Retinal pigment epithelial cell (primary cell): ENCODE results near the gene IL6.
"Not testable (repeated sequence)": the region's sequence is repeated elsewhere in the genome, so short reads cannot be mapped to it uniquely, and the experiment has no call there.

Source experiments
- DNase-seq: peaks from one replicate; pipeline ENCODE4 v3.0.0-alpha.2; 2010; ENCODE audit warnings: low read depth
- H3K4me3 ChIP-seq: 2 replicates; pipeline ENCODE4 v1.5.1; 2011; ENCODE audit warnings: mild to moderate bottlenecking, low read length, control low read depth, moderate library complexity
- TF ChIP-seq, protein P1 (sequence below): conservative IDR thresholded peaks from 2 replicates; pipeline ENCODE4 v1.5.1; 2011; ENCODE audit warnings: low read depth, low read length, control low read depth, inconsistent platforms

Gene IL6

GRCh38 chr7:22697876-22698606 lies 29.0 kb upstream of the IL6 start:
- TF ChIP-seq, protein P1, sequence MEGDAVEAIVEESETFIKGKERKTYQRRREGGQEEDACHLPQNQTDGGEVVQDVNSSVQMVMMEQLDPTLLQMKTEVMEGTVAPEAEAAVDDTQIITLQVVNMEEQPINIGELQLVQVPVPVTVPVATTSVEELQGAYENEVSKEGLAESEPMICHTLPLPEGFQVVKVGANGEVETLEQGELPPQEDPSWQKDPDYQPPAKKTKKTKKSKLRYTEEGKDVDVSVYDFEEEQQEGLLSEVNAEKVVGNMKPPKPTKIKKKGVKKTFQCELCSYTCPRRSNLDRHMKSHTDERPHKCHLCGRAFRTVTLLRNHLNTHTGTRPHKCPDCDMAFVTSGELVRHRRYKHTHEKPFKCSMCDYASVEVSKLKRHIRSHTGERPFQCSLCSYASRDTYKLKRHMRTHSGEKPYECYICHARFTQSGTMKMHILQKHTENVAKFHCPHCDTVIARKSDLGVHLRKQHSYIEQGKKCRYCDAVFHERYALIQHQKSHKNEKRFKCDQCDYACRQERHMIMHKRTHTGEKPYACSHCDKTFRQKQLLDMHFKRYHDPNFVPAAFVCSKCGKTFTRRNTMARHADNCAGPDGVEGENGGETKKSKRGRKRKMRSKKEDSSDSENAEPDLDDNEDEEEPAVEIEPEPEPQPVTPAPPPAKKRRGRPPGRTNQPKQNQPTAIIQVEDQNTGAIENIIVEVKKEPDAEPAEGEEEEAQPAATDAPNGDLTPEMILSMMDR, result no peak
- no peak overlapping the region for H3K4me3 ChIP-seq
- DNase-seq, result no peak

DNA sequence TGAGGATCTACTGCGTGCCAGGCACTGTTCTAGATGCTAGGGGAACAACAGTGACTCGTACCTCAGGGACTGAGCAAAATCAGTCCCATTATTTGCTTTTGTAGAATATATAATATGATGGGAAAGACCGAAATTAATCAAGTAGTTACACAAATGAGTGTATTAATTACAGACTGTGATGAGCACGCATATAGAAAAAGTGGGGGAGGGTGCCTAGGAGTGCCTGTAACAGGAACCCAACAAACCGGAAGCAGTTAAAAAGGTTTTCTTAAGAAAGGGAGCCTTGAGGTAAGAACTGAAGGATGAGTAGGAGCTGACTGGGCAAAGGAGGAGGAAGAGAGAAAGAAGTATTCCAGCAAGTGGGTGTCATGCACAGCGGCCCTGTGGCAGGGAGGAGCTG lies 28.2 kb upstream of the IL6 start:
- no peak for DNase-seq
- TF ChIP-seq, protein P1, result no peak
- no peak overlapping the region for H3K4me3 ChIP-seq

DNA sequence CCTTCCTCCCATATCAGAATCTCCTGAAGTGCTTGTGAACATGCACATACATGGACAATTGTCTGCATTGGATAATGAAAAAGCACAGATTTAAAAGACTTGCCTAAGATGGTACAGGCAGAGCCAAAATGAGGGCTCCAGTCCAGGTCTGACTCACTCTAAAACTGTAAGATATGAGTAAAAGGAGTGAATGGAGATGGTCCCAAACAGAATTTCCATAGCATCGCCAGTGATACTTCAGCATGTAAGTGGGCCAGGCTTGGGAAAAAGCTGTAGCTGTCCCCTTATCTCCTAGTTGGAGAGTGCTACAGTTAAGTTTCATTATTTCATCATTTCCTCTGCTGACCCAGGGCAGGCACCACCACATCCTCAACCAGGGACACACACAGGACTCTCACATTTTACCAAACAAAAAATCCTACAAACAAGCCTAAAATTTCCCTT lies 26.4 kb upstream of the IL6 start:
- DNase-seq, result no peak
- TF ChIP-seq, protein P1, result no peak
- no peak overlapping the region for H3K4me3 ChIP-seq

DNA sequence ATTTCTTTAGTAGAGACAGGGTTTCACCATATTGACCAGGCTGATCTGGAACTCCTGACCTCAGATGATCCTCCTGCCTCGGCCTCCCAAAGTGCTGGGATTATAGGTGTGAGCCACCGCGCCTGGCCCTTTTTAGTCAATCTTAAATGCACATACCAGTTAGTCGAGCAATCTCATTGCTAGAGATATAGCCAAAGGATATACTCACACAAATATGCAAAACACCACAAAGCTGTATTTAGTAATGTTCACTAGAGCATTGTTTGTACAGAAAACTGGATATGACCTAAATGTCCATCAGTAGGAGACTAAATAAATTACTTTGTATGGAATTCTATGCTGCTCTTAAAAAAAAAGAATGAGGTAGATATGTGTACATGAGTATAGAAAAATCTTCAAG lies 24.5 kb upstream of the IL6 start:
- no peak overlapping the region for H3K4me3 ChIP-seq
- no peak for DNase-seq
- TF ChIP-seq, protein P1, result no peak

DNA sequence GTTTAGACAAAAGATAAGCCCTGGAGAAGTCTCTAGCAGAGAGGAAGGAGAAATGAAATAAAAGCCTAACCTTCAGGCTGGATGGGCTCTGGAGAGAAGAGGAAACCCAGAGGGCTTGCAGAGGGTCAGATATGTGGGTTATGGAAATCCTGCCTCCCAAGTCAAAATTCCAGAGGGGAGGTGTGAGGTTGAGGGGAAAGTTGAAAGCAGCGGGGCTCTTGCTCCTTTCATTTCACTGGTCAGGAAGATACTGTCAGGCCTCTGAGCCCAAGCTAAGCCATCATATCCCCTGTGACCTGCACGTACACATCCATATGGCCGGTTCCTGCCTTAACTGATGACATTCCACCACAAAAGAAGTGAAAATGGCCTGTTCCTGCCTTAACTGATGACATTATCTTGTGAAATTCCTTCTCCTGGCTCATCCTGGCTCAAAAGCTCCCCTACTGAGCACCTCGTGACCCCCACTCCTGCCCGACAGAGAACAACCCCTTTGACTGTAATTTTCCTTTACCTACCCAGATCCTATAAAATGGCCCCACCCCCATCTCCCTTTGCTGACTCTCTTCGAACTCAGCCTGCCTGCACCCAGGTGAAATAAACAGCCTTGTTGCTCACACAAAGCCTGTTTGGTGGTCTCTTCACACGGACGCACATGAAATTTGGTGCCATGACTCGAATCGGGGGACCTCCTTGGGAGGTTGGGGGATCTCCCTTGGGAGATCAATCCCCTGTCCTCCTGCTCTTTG lies 23.7 kb upstream of the IL6 start:
- not testable (repeated sequence) for H3K4me3 ChIP-seq, DNase-seq

DNA sequence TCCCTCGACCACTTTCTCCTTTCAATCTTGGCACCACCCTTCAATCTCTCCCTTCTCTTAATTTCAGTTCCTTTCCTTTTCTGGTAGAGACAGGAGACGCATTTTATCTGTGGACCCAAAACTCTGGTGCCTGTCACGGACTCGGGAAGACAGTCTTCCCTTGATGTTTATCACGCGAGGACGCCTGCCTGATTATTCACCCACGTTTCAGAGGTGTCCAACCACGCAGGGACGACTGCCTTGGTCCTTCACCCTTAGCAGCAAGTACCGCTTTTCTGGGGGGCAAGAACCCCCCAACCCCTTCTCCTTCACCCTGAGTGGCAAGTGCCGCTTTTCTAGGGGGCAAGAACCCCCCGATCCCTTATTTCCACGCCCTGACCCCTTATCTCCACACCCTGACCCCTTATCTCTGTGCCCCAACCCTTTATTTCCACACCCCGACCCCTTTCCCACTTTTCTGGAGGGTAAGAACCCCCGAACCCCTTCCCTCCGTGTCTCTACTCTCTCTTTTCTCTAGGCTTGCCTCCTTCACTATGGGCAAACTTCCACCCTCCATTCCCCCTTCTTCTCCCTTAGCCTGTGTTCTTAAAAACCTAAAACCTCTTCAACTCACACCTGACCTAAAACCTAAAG lies 22.9 kb upstream of the IL6 start:
- DNase-seq, H3K4me3 ChIP-seq: not testable (repeated sequence)

GRCh38 chr7:22704722-22705121 lies 22.3 kb upstream of the IL6 start:
- DNase-seq, H3K4me3 ChIP-seq: not testable (repeated sequence)

- not testable (repeated sequence) for H3K4me3 ChIP-seq, DNase-seq
These were observed 21.1 kb upstream of the IL6 start for GRCh38 chr7:22705874-22706273.

GRCh38 chr7:22707026-22707691 lies 19.8 kb upstream of the IL6 start:
- not testable (repeated sequence) for DNase-seq, H3K4me3 ChIP-seq

- not testable (repeated sequence) for DNase-seq, H3K4me3 ChIP-seq
These were observed 18.8 kb upstream of the IL6 start for GRCh38 chr7:22708214-22708613.

DNA sequence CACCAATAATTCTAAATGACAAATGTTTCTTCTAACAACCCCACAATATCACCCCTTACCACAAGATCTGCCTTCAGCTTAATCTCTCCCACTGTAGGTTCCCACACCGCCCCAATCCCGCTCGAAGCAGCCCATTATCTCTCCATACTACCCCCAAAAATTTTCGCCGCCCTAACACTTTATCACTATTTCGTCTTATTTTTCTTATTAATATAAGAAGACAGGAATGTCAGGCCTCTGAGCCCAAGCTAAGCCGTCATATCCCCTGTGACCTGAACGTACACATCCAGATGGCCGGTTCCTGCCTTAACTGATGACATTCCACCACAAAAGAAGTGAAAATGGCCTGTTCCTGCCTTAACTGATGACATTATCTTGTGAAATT lies 18.3 kb upstream of the IL6 start:
- not testable (repeated sequence) for H3K4me3 ChIP-seq, DNase-seq

- not testable (repeated sequence) for H3K4me3 ChIP-seq, DNase-seq
These were observed 17.8 kb upstream of the IL6 start for GRCh38 chr7:22709062-22709829.
